Cardiac fibroblast (primary cell): ENCODE results near the gene STARD7.

Source experiments
- DNase-seq, 2 donors: peaks; one replicate each; pipeline versions ENCODE4 v3.0.0 to v3.0.0-alpha.2; 2010; ENCODE audit warnings: low read depth in 2 of 2
- H3K4me3 ChIP-seq, 2 donors: replicated peaks in 1 of 2; 1 replicate in 1 of 2; 2 replicates in 1 of 2; pipeline ENCODE4 v1.5.1; 2011; ENCODE audit warnings: low read depth in 2 of 2, low read length in 2 of 2, mild to moderate bottlenecking in 2 of 2, moderate library complexity in 1 of 2
- CTCF ChIP-seq: IDR thresholded peaks from one replicate; pipeline ENCODE4 v1.5.1; 2011; ENCODE audit warnings: low read depth, mild to moderate bottlenecking, low read length, inconsistent platforms

Gene STARD7

GRCh38 chr2:96218508-96219131, 10.0 kb upstream of the STARD7 start:
- no peak for DNase-seq

DNA sequence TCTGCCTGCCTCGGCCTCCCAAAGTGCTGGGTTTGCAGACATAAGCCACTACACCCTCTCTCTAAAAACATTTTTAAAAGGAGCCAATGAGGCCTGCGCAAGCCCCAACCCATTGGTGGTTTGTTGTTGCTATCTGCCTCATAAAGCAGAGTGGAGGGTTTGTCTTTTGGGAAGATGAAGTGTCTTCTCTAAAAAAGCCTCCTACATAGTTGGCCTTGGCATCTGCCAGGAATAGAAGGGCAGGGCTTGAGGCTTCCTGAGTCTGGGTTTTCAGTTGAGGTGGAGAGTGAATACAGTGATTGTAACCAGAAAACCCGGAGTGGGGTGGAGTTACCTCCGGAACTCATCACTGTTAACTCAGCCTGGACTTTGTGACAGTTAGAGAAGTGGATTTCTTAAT, 5.9 kb upstream of the STARD7 start:
- no peak for DNase-seq
- no peak for TF ChIP-seq CTCF
- no peak overlapping the region for H3K4me3 ChIP-seq

More at GRCh38 chr2:96218508-96219131, 10.0 kb upstream of the STARD7 start:
- TF ChIP-seq CTCF: no peak
- H3K4me3 ChIP-seq: no peak overlapping the region

GRCh38 chr2:96213379-96213778, 4.8 kb upstream of the STARD7 start:
- TF ChIP-seq CTCF: no peak
- no peak for DNase-seq
- H3K4me3 ChIP-seq: no peak overlapping the region

DNA sequence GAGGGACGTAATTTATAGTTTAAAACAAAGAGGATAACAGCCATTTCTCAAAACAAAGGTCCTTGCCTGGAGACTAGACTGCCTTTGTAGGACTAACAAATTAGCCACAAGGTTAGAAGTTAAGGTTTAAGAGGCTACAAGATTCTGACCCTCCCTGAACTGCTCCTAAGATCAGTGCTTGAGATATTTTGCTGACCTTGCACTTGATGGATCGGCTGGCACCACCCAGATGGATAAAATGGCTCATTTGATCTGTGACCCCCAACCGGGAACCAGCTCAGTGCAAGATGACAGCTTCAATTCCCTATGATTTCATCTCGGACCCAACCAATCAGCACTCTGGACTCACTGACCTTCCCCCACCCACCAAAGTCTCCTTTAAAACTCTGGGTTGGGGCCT, 3.7 kb upstream of the STARD7 start:
- no peak for DNase-seq
- no peak overlapping the region for H3K4me3 ChIP-seq
- no peak for TF ChIP-seq CTCF

DNA sequence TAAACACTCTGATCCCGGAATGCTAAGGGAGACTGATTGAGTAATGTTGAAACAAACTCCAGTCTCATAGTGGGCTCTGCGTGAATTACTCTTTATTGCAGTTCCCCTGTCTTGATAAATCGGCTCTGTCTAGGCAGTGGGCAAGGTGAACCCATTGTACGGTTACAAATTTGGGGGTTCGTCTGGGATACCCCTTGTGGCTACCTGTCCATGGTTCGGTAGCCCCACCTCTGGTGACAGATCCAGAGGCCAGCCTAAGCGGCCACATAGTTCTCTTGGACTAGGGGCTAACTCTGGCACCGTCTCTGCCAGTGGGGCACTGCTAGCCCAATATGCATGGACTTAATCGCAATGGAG, 1.1 kb upstream of the STARD7 start:
- peak overlapping the region; percentile 88 to 90 for H3K4me3 ChIP-seq
- DNase-seq: no peak
- no peak for TF ChIP-seq CTCF

- no peak for TF ChIP-seq CTCF
- peak overlapping the region; percentile 88 to 90 for H3K4me3 ChIP-seq
- no peak for DNase-seq
Observed at GRCh38 chr2:96209011-96209728, 543 bp upstream of the STARD7 start.
